SKM-1 (cell line): Measurements from ENCODE around the gene NTHL1.

Experiments
- DNase-seq: peaks from one replicate; lab custom pipeline; 2025; ENCODE audit not compliant: unreplicated experiment; lab: John Stamatoyannopoulos, UW

NTHL1 gene

GRCh38 chr16:2084895-2085625, 37.4 kb upstream of the NTHL1 start:
- DNase-seq: no peak

GRCh38 chr16:2083876-2084780, 36.5 kb upstream of the NTHL1 start:
- DNase-seq: no peak

GRCh38 chr16:2083409-2083808, 35.8 kb upstream of the NTHL1 start:
- DNase-seq: no peak

- DNase-seq: no peak
Measured at GRCh38 chr16:2082983-2083364, 35.3 kb upstream of the NTHL1 start.

GRCh38 chr16:2082171-2082982, 34.7 kb upstream of the NTHL1 start:
- DNase-seq: no peak

- no peak for DNase-seq
Measured at GRCh38 chr16:2081201-2082084, 33.8 kb upstream of the NTHL1 start.

GRCh38 chr16:2079991-2080390, 32.4 kb upstream of the NTHL1 start:
- no peak for DNase-seq

- DNase-seq: no peak
Measured at GRCh38 chr16:2079311-2079800, 31.7 kb upstream of the NTHL1 start.

GRCh38 chr16:2078691-2079090, 31.1 kb upstream of the NTHL1 start:
- no peak for DNase-seq

GRCh38 chr16:2078096-2078495, 30.5 kb upstream of the NTHL1 start:
- DNase-seq: no peak

- no peak for DNase-seq
Measured at GRCh38 chr16:2077696-2078095, 30.1 kb upstream of the NTHL1 start.

- no peak for DNase-seq
Measured at GRCh38 chr16:2077016-2077415, 29.4 kb upstream of the NTHL1 start.

GRCh38 chr16:2076072-2076865, 28.6 kb upstream of the NTHL1 start:
- DNase-seq: no peak

GRCh38 chr16:2075631-2076030, 28.0 kb upstream of the NTHL1 start:
- DNase-seq: no peak

- no peak for DNase-seq
Measured at GRCh38 chr16:2074071-2074470, 26.4 kb upstream of the NTHL1 start.

- DNase-seq: no peak
Measured at GRCh38 chr16:2072926-2073325, 25.3 kb upstream of the NTHL1 start.

- DNase-seq: no peak
Measured at GRCh38 chr16:2071454-2072202, 24.0 kb upstream of the NTHL1 start.

GRCh38 chr16:2070576-2071453, 23.2 kb upstream of the NTHL1 start:
- DNase-seq: no peak
